D341Med (cell line): ENCODE results near the gene PCDH9.

Experiments
- DNase-seq: peaks from one replicate; pipeline ENCODE4 v3.0.0; 2012; ENCODE audit warnings: low spot score

The PCDH9 gene

GRCh38 chr13:67161176-67161575 is 69.0 kb downstream of the PCDH9 start:
- DNase-seq, result no peak

GRCh38 chr13:67158903-67159302 is 71.2 kb downstream of the PCDH9 start:
- DNase-seq, result no peak

GRCh38 chr13:67156723-67157060 is 73.4 kb downstream of the PCDH9 start:
- DNase-seq, result no peak

- DNase-seq, result no peak
Observed at GRCh38 chr13:67155898-67156722, 74.0 kb downstream of the PCDH9 start.

- no peak for DNase-seq
Observed at GRCh38 chr13:67152085-67152484, 78.1 kb downstream of the PCDH9 start.

- DNase-seq, result no peak
Observed at GRCh38 chr13:67151652-67152051, 78.5 kb downstream of the PCDH9 start.

GRCh38 chr13:67150608-67151007 is 79.5 kb downstream of the PCDH9 start:
- DNase-seq, result peak; percentile 36

- DNase-seq, result no peak
Observed at GRCh38 chr13:67148161-67148571, 82.0 kb downstream of the PCDH9 start.

- no peak for DNase-seq
Observed at GRCh38 chr13:67147342-67148133, 82.6 kb downstream of the PCDH9 start.

GRCh38 chr13:67146523-67147130 is 83.5 kb downstream of the PCDH9 start:
- DNase-seq, result no peak

- no peak for DNase-seq
Observed at GRCh38 chr13:67145950-67146349, 84.2 kb downstream of the PCDH9 start.

- DNase-seq, result no peak
Observed at GRCh38 chr13:67143544-67144115, 86.5 kb downstream of the PCDH9 start.

- no peak for DNase-seq
Observed at GRCh38 chr13:67140006-67140405, 90.1 kb downstream of the PCDH9 start.

GRCh38 chr13:67139551-67139950 is 90.6 kb downstream of the PCDH9 start:
- DNase-seq, result no peak

GRCh38 chr13:67138970-67139369 is 91.2 kb downstream of the PCDH9 start:
- DNase-seq, result no peak

- no peak for DNase-seq
Observed at GRCh38 chr13:67137044-67137735, 92.9 kb downstream of the PCDH9 start.

GRCh38 chr13:67136157-67136556 is 94.0 kb downstream of the PCDH9 start:
- DNase-seq, result no peak

- no peak for DNase-seq
Observed at GRCh38 chr13:67135356-67135755, 94.8 kb downstream of the PCDH9 start.

GRCh38 chr13:67134417-67135129 is 95.6 kb downstream of the PCDH9 start:
- DNase-seq, result no peak

- DNase-seq, result no peak
Observed at GRCh38 chr13:67133476-67133875, 96.7 kb downstream of the PCDH9 start.

- DNase-seq, result no peak
Observed at GRCh38 chr13:67131393-67131792, 98.7 kb downstream of the PCDH9 start.
